Left lung (tissue), 10 donors: ENCODE data around the gene SPATS2. TPM values are rescaled to one million over a fixed set of nuclear protein-coding genes. Genes with fewer than 3 reads are reported as not detected.
A peak's percentile ranks its signal among the peaks of the same experiment; 100 is the strongest.

Source experiments
- ATAC-seq: fragments of 200-7000 bp; cut with Tn5 transposase; one replicate; pipeline ENCODE4 v1.9.1; 2020; ENCODE audit warnings: moderate library complexity
- DNase-seq, 4 donors: peaks; one replicate each; pipeline ENCODE4 v3.0.0-alpha.2; 2013 to 2020
- H3K27ac ChIP-seq, 2 donors: fragments of 200-600 bp; sonication (generic) in 1 of 2; one replicate each; pipeline versions ENCODE4 v1.5.0 to v1.8.0; 2020 to 2021
- H3K27me3 ChIP-seq, 2 donors: fragments of 200-600 bp; sonication (generic) in 1 of 2; one replicate each; pipeline versions ENCODE4 v1.5.0 to v1.8.0; 2020 to 2021
- H3K36me3 ChIP-seq, 2 donors: fragments of 200-600 bp; sonication (generic) in 1 of 2; one replicate each; pipeline versions ENCODE4 v1.5.0 to v1.8.0; 2020 to 2021
- H3K4me1 ChIP-seq, 2 donors: fragments of 200-600 bp; one replicate each; pipeline ENCODE4 v1.8.0; 2021
- H3K4me3 ChIP-seq, 2 donors: fragments of 200-600 bp; sonication (generic) in 1 of 2; one replicate each; pipeline versions ENCODE4 v1.5.0 to v1.8.0; 2020 to 2021; ENCODE audit warnings: mild to moderate bottlenecking in 1 of 2
- H3K9me3 ChIP-seq, 2 donors: fragments of 200-600 bp; sonication (generic) in 1 of 2; one replicate each; pipeline versions ENCODE4 v1.5.0 to v1.8.0; 2020 to 2021
- intact Hi-C, 2 donors: fragments of 100-400 bp; cut with DNase I; formaldehyde crosslinking; loops; one replicate each; pipeline versions ENCODE4 v1.11.2 to v1.14.2; 2022
- polyA plus RNA-seq, 6 donors: library from polyadenylated mRNA; unstranded; fragments of 120-200 nt; gene quantifications; one replicate each; pipeline ENCODE4 v1.2.1, GENCODE V29; 2013; ENCODE audit not compliant: insufficient read length in 6 of 6
- total RNA-seq, 2 donors: library from RNA; stranded (reverse); fragmentation: NEBNext Ultra II Directional; extraction: Animal tissue kit (Norgen Biotek cat#: 25700); gene quantifications; one replicate each; pipeline ENCODE4 v1.2.1, GENCODE V29; 2021
- TF ChIP-seq, protein P1 (sequence below), 2 donors: fragments of 200-600 bp; sonication (generic) in 1 of 2; IDR thresholded peaks; one replicate each; pipeline versions ENCODE4 v1.5.0 to v1.8.0; 2021; ENCODE audit warnings: antibody characterized with exemption in 2 of 2
- donor health status: DM: no; HTN: yes; CAD: no.
- donor health status: DM: no; HTN: no; CAD: no.

SPATS2 gene
- total and polyA plus RNA-seq, 8 donors = 14.6 to 77.0 (median 67.7) TPM

DNA sequence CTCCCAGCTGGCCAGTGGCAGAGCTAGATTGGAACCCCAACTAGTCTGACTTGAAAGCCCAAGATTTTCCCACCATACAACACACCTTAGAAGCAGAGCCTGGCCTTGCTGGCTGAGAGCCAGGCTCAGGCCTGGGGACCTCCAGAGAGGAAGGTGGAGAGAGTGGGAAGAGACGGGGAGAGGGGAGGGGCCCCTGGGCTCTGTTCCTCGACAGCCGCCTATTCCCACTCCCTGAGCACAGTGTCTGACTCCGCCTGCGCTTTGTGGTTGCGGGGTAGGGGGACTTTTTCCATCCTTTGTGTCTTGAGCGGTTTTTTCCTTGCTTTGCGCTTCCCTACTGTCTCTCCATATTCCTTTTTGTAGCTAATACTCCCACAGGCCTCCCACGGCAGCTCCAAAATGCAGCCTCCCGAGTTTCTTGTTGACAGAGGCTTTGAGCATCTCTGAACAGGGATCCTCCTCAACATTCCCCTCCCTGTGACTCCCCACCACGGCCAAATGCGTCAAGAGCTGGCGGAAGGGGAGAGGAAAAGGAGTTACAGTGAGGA lies 167.5 kb downstream of the SPATS2 start:
- Histone ChIP-seq H3K4me3 (no peak overlapping the region), H3K9me3 (no peaks in the 10 kb centered on the region), H3K27ac (no peak overlapping the region), H3K4me1 (peaks cover 15 to 39% of the 10 kb centered on the region in 2 donors), H3K36me3 (no peaks in the 10 kb centered on the region), H3K27me3 (peaks cover 23 to 53% of the 10 kb centered on the region in 2 donors)
- TF ChIP-seq, protein P1, sequence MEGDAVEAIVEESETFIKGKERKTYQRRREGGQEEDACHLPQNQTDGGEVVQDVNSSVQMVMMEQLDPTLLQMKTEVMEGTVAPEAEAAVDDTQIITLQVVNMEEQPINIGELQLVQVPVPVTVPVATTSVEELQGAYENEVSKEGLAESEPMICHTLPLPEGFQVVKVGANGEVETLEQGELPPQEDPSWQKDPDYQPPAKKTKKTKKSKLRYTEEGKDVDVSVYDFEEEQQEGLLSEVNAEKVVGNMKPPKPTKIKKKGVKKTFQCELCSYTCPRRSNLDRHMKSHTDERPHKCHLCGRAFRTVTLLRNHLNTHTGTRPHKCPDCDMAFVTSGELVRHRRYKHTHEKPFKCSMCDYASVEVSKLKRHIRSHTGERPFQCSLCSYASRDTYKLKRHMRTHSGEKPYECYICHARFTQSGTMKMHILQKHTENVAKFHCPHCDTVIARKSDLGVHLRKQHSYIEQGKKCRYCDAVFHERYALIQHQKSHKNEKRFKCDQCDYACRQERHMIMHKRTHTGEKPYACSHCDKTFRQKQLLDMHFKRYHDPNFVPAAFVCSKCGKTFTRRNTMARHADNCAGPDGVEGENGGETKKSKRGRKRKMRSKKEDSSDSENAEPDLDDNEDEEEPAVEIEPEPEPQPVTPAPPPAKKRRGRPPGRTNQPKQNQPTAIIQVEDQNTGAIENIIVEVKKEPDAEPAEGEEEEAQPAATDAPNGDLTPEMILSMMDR (IDR thresholded peaks at IDR 0.05) = no peak
- ATAC-seq (no peak), DNase-seq (no peak)
- intact Hi-C loops = no loop called here

DNA sequence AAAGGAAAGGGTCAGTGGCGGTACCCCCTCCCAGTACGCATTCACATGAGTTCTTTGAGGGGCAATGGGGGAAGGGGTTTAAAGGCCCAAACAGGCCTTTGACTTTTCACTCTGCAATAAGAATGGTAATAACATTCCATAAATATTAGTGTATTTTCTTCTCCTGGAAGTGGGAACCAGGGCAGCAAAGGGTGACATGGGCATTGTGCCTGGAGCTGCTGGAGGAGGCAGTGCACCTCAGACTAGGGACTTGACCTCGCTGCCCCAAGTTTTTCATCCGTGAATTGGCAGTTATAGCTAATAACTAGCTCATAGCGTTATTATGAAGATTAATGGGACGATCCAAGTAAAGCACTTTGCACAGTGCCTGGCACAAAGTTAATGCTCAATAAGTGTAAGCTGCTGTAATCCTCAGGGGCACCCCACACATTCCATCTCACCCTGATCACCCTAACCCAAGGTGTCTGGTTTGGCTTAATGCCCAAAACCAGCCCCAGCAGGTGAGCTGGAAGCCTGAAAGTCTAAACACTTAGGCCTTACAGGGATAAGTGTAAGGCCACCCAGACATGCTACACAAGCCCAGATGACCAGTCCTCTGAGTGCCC lies 168.8 kb downstream of the SPATS2 start:
- Histone ChIP-seq H3K27me3 (peaks cover 26 to 65% of the 10 kb centered on the region in 2 donors), H3K4me3 (no peak overlapping the region), H3K36me3 (no peaks in the 10 kb centered on the region), H3K4me1 (peaks cover 15 to 39% of the 10 kb centered on the region in 2 donors), H3K9me3 (no peaks in the 10 kb centered on the region), H3K27ac (no peak overlapping the region)
- no peak for DNase-seq
- ATAC-seq = no peak
- intact Hi-C loops = no loop called here
- TF ChIP-seq, protein P1 (IDR thresholded peaks at IDR 0.05) = no peak

DNA sequence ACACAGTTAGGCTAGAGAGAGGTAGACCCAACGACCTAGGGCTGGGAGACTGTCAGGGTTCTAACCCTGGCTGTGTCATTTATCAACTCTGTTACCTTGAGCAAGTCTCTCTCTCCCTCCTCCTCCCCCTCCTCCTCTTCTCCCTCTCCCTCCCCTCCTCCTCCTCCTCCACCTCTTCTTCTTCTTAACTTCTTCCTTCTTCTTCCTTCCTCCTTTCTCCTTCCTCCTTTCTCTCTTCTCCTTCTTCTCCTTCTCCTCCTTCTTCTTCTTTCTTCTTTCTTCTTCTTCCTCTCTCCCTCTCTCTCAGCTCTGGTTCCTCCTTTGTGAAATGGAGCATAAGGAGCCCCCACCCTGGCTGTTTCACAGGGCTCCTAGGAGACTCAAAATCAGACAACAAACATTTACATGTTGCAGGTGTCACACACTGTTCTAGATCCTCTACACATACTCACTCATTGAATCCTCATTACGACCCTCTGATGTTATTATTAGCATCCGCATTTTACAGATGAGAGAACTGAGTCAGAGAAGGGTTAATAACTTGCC lies 169.3 kb downstream of the SPATS2 start:
- H3K27ac ChIP-seq = peak overlapping the region in 1 of 2 donors; percentile 8
- peaks cover 15 to 39% of the 10 kb centered on the region in 2 donors for H3K4me1 ChIP-seq
- ATAC-seq (no peak), DNase-seq (no peak)
- TF ChIP-seq, protein P1 (IDR thresholded peaks at IDR 0.05) = no peak
- H3K27me3 ChIP-seq = peaks cover 26 to 65% of the 10 kb centered on the region in 2 donors
- H3K4me3 ChIP-seq = no peak overlapping the region
- H3K9me3 ChIP-seq = no peaks in the 10 kb centered on the region
- H3K36me3 ChIP-seq = no peaks in the 10 kb centered on the region
- intact Hi-C loops = no loop called here

DNA sequence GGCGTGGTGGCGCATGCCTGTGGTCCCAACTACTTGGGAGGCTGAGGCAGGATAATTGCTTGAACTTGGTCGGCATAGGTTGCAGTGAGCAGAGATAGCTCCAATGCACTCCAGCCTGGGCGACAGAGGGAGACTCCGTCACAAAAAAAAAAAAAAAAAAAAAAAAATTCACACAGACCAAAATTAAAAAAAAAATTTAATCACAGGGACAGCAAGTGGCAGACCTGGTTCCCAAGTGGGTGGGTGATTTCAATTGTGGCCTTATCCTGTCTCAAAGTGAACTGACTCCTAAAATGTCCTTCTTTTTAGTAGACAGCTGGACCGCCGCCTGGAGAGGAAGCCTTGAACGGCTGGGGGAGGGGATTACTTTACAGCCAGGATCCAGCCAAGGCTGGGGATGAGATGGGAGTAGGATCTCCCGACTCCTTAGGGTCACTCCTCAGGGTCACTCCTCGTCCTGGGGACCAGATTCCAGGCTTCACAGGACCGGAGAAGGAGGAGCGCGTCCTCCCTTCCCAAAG lies 170.0 kb downstream of the SPATS2 start:
- TF ChIP-seq, protein P1 (IDR thresholded peaks at IDR 0.05) = no peak
- no peak for DNase-seq
- intact Hi-C loops = no loop called here
- H3K27ac ChIP-seq = peak overlapping the region in 1 of 2 donors; percentile 8
- H3K9me3 ChIP-seq = no peaks in the 10 kb centered on the region
- H3K36me3 ChIP-seq = no peaks in the 10 kb centered on the region
- H3K4me1 ChIP-seq = peaks cover 15 to 39% of the 10 kb centered on the region in 2 donors
- no peak for ATAC-seq
- H3K27me3 ChIP-seq = peaks cover 26 to 65% of the 10 kb centered on the region in 2 donors
- peak overlapping the region; percentile 17 to 51 for H3K4me3 ChIP-seq
